WTC11 (cell line): ENCODE measurements around the gene GSG1L.

Experiments
- CTCF ChIP-seq: fragments of 200-600 bp; IDR thresholded peaks from 2 replicates; pipeline ENCODE4 v1.8.0; 2022; ENCODE audit warnings: antibody characterized with exemption
- NFYB ChIP-seq: sonication (generic); formaldehyde crosslinking; conservative IDR thresholded peaks from 2 replicates; pipeline ENCODE4 v1.8.0; 2022; ENCODE audit warnings: low read depth, missing genetic modification reagents
- TEAD1 ChIP-seq: sonication (generic); formaldehyde crosslinking; IDR thresholded peaks from 2 replicates; pipeline ENCODE4 v1.8.0; 2022; ENCODE audit warnings: mild to moderate bottlenecking, missing genetic modification reagents
- ZNF121 ChIP-seq: sonication (generic); formaldehyde crosslinking; IDR thresholded peaks from 2 replicates; pipeline ENCODE4 v1.8.0; 2023; ENCODE audit warnings: missing genetic modification reagents
- TF ChIP-seq, protein P1 (sequence below): sonication (generic); formaldehyde crosslinking; IDR thresholded peaks from 2 replicates; pipeline ENCODE4 v1.8.1; 2022; ENCODE audit warnings: low read depth, missing genetic modification reagents, borderline replicate concordance
- TF ChIP-seq, protein P2 (sequence below): fragments of 250-450 bp; sonication (Bioruptor Pico); IDR thresholded peaks from 2 replicates; pipeline ENCODE4 v1.9.0; 2021; ENCODE audit warnings: mild to moderate bottlenecking
- TF ChIP-seq, protein P3 (sequence below): sonication (generic); formaldehyde crosslinking; IDR thresholded peaks from 2 replicates; pipeline ENCODE4 v1.8.0; 2022; ENCODE audit warnings: mild to moderate bottlenecking, missing genetic modification reagents

GRCh38 chr16:27911486-27911885 is 152.0 kb downstream of the GSG1L start:
- TF ChIP-seq, protein P1, sequence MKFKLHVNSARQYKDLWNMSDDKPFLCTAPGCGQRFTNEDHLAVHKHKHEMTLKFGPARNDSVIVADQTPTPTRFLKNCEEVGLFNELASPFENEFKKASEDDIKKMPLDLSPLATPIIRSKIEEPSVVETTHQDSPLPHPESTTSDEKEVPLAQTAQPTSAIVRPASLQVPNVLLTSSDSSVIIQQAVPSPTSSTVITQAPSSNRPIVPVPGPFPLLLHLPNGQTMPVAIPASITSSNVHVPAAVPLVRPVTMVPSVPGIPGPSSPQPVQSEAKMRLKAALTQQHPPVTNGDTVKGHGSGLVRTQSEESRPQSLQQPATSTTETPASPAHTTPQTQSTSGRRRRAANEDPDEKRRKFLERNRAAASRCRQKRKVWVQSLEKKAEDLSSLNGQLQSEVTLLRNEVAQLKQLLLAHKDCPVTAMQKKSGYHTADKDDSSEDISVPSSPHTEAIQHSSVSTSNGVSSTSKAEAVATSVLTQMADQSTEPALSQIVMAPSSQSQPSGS (CRISPR knock-in tag) = no peak
- no peak for TF ChIP-seq CTCF
- TF ChIP-seq, protein P2, sequence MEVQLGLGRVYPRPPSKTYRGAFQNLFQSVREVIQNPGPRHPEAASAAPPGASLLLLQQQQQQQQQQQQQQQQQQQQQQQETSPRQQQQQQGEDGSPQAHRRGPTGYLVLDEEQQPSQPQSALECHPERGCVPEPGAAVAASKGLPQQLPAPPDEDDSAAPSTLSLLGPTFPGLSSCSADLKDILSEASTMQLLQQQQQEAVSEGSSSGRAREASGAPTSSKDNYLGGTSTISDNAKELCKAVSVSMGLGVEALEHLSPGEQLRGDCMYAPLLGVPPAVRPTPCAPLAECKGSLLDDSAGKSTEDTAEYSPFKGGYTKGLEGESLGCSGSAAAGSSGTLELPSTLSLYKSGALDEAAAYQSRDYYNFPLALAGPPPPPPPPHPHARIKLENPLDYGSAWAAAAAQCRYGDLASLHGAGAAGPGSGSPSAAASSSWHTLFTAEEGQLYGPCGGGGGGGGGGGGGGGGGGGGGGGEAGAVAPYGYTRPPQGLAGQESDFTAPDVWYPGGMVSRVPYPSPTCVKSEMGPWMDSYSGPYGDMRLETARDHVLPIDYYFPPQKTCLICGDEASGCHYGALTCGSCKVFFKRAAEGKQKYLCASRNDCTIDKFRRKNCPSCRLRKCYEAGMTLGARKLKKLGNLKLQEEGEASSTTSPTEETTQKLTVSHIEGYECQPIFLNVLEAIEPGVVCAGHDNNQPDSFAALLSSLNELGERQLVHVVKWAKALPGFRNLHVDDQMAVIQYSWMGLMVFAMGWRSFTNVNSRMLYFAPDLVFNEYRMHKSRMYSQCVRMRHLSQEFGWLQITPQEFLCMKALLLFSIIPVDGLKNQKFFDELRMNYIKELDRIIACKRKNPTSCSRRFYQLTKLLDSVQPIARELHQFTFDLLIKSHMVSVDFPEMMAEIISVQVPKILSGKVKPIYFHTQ (CRISPR knock-in tag) = no peak
- no peak for TF ChIP-seq NFYB (CRISPR knock-in tag)
- no peak for TF ChIP-seq TEAD1 (CRISPR knock-in tag)
- TF ChIP-seq ZNF121 (CRISPR knock-in tag) = no peak
- TF ChIP-seq, protein P3, sequence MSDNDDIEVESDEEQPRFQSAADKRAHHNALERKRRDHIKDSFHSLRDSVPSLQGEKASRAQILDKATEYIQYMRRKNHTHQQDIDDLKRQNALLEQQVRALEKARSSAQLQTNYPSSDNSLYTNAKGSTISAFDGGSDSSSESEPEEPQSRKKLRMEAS (CRISPR knock-in tag) = no peak
